ENCODE data around the gene ELMO1. TPM values are rescaled to one million over a fixed set of nuclear protein-coding genes. Genes with fewer than 3 reads are reported as not detected.

ELMO1 gene
- total RNA-seq, 1 experiment from 2014 or later: 1.1 TPM

GRCh38 chr7:37027104-37027503, 421.6 kb downstream of the ELMO1 start:
- H4K20me1 ChIP-seq (ENCODE audit: insufficient read depth): no peaks in the 10 kb centered on the region
- H3K36me3 ChIP-seq (ENCODE audit: control insufficient read depth in 1 of 2, insufficient read depth in 2 of 2, low read length in 2 of 2): no peaks in the 10 kb centered on the region
- no peaks in the 10 kb centered on the region for H3K27me3 ChIP-seq (ENCODE audit: insufficient read depth, low read length)
- intact Hi-C loops (cut with micrococcal nuclease): loop anchor here (1.0 to 5.0 kb wide), 3 partner anchors 155 to 535 kb away; no protein-coding TSS in a partner anchor
- no peak overlapping the region for H3K27ac ChIP-seq (ENCODE audit: low read depth, low read length)
- ChIA-PET RAD21 (ENCODE audit: low non-redundant PET in 1 of 2, low total read pairs in 2 of 2, uncharacterized antibody in 2 of 2, unreplicated experiment in 2 of 2) (interaction anchor here (0.7 to 1.1 kb wide), 3 partner anchors 60 to 155 kb away, joined by 3 to 13 read pairs (median 8); no protein-coding TSS in a partner anchor), POLR2A (interaction anchor here (1.1 kb wide), 1 partner anchor 8 kb away, joined by 3 read pairs; no protein-coding TSS in a partner anchor), CTCF (interaction anchor here (0.7 to 3.4 kb wide), 7 partner anchors 13 to 539 kb away, joined by 4 to 52 read pairs (median 7); no protein-coding TSS in a partner anchor)
- no peak for ATAC-seq
- H3K9ac ChIP-seq (ENCODE audit: low read length): no peak overlapping the region
- no peaks in the 10 kb centered on the region for H3K9me3 ChIP-seq (ENCODE audit: control insufficient read depth in 1 of 2, insufficient read depth in 1 of 2, low read depth in 1 of 2, low read length in 2 of 2)
- no TSS peak for BruUV-seq (replicated peaks)
- no peak overlapping the region for H2AFZ ChIP-seq (ENCODE audit: low read depth, low read length, poor library complexity, severe bottlenecking)
- TF ChIP-seq, protein P1, sequence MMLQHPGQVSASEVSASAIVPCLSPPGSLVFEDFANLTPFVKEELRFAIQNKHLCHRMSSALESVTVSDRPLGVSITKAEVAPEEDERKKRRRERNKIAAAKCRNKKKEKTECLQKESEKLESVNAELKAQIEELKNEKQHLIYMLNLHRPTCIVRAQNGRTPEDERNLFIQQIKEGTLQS (IDR thresholded peaks at IDR 0.05): no peak
- no peak for TF ChIP-seq RAD21 (IDR thresholded peaks at IDR 0.05; ENCODE audit: low read depth)
- no peak for TF ChIP-seq MAX (IDR thresholded peaks at IDR 0.05)
- TF ChIP-seq FOSL1 (IDR thresholded peaks at IDR 0.05; ENCODE audit: low read depth): no peak
- no peak for TF ChIP-seq SP1 (IDR thresholded peaks at IDR 0.05; ENCODE audit: low read depth)
- TF ChIP-seq YY1 (IDR thresholded peaks at IDR 0.05; ENCODE audit: extremely low read depth, insufficient replicate concordance, low read depth, low read length): no peak
- TF ChIP-seq, protein P2, sequence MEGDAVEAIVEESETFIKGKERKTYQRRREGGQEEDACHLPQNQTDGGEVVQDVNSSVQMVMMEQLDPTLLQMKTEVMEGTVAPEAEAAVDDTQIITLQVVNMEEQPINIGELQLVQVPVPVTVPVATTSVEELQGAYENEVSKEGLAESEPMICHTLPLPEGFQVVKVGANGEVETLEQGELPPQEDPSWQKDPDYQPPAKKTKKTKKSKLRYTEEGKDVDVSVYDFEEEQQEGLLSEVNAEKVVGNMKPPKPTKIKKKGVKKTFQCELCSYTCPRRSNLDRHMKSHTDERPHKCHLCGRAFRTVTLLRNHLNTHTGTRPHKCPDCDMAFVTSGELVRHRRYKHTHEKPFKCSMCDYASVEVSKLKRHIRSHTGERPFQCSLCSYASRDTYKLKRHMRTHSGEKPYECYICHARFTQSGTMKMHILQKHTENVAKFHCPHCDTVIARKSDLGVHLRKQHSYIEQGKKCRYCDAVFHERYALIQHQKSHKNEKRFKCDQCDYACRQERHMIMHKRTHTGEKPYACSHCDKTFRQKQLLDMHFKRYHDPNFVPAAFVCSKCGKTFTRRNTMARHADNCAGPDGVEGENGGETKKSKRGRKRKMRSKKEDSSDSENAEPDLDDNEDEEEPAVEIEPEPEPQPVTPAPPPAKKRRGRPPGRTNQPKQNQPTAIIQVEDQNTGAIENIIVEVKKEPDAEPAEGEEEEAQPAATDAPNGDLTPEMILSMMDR (IDR thresholded peaks at IDR 0.05 in 2 of 3, conservative IDR thresholded peaks at IDR 0.05 in 1 of 3; ENCODE audit: borderline replicate concordance in 1 of 3, insufficient read depth in 1 of 3, low read depth in 2 of 3, low read length in 2 of 3): no peak
- no peak for TF ChIP-seq ZBTB33 (IDR thresholded peaks at IDR 0.05; ENCODE audit: extremely low read depth, insufficient replicate concordance, low read length)
- no peak for TF ChIP-seq ZFX (IDR thresholded peaks at IDR 0.05)
- no peak for TF ChIP-seq EZH2 (IDR thresholded peaks at IDR 0.05)
- no peak for TF ChIP-seq JUND (IDR thresholded peaks at IDR 0.05)
- no peak for TF ChIP-seq SIN3A (IDR thresholded peaks at IDR 0.05; ENCODE audit: low read depth)
- no peak overlapping the region for H3K4me3 ChIP-seq (replicated peaks in 1 of 2; ENCODE audit: low read depth in 1 of 2, low read length in 2 of 2)
- no peak overlapping the region for H3K4me2 ChIP-seq (ENCODE audit: low read length)
- no peaks in the 10 kb centered on the region for H3K79me2 ChIP-seq (ENCODE audit: insufficient read depth, low read length)
- peaks cover 25 to 36% of the 10 kb centered on the region in 2 experiments for H3K4me1 ChIP-seq (ENCODE audit: control insufficient read depth in 1 of 2, insufficient read depth in 2 of 2, low read length in 2 of 2)
- no peak for DNase-seq (ENCODE audit: low read depth, low spot score)
- no peaks in the 10 kb centered on the region for H3K9me2 ChIP-seq (ENCODE audit: insufficient read depth)
